Activated T-cell treated with anti-CD3 and anti-CD28 coated beads, Interleukin-2, amount 50 U/mL, for 72 hours (primary cell): Measurements from ENCODE around the gene SLC28A1. TPM values are rescaled to one million over a fixed set of nuclear protein-coding genes. Genes with fewer than 3 reads are reported as not detected.

Experiments
- ATAC-seq, 2 donors: fragments of 150-1000 bp; cut with Tn5 transposase; replicated peaks in 1 of 2; 2 replicates each; pipeline ENCODE4 v1.10.0; 2021; ENCODE audit warnings: moderate library complexity in 2 of 2, mild to moderate bottlenecking in 1 of 2
- DNase-seq, 2 donors: peaks; one replicate each; pipeline ENCODE4 v3.0.0; 2021 to 2022; ENCODE audit warnings: mixed read lengths in 1 of 2
- H3K27ac Mint-ChIP-seq: one replicate; pipeline ENCODE4 v1.8.0; 2022; ENCODE audit warnings: mild to moderate bottlenecking, moderate library complexity, mixed read lengths
- H3K27me3 Mint-ChIP-seq: one replicate; pipeline ENCODE4 v1.8.0; 2022; ENCODE audit warnings: low read depth, mixed read lengths
- H3K36me3 Mint-ChIP-seq, 2 donors: one replicate each; pipeline ENCODE4 v1.8.0; 2022; ENCODE audit warnings: mixed read lengths in 2 of 2, mild to moderate bottlenecking in 1 of 2; ENCODE audit not compliant: insufficient read depth in 2 of 2
- H3K4me1 Mint-ChIP-seq: one replicate; pipeline ENCODE4 v1.8.0; 2022; ENCODE audit warnings: low read depth, mixed read lengths
- H3K4me3 Mint-ChIP-seq, 2 donors: one replicate each; pipeline ENCODE4 v1.8.0; 2022; ENCODE audit warnings: mild to moderate bottlenecking in 2 of 2, mixed read lengths in 2 of 2, moderate library complexity in 2 of 2
- H3K9me3 Mint-ChIP-seq, 2 donors: one replicate each; pipeline ENCODE4 v1.8.0; 2022; ENCODE audit warnings: mixed read lengths in 2 of 2
- total RNA-seq, 2 donors: library from RNA; stranded (reverse); gene quantifications; one replicate each; pipeline ENCODE4 v1.2.3, GENCODE V29; 2022

SLC28A1 gene
- total RNA-seq, 2 donors from 2014 or later: not detected

- DNase-seq (no peak), ATAC-seq (no peak)
- Mint-ChIP-seq H3K36me3 (no peaks in the 10 kb centered on the region), H3K27me3 (no peaks in the 10 kb centered on the region), H3K9me3 (no peaks in the 10 kb centered on the region), H3K27ac (no peak overlapping the region), H3K4me1 (no peaks in the 10 kb centered on the region), H3K4me3 (no peak overlapping the region)
Measured at GRCh38 chr15:84881520-84881830, 3.0 kb upstream of the SLC28A1 start.

DNA sequence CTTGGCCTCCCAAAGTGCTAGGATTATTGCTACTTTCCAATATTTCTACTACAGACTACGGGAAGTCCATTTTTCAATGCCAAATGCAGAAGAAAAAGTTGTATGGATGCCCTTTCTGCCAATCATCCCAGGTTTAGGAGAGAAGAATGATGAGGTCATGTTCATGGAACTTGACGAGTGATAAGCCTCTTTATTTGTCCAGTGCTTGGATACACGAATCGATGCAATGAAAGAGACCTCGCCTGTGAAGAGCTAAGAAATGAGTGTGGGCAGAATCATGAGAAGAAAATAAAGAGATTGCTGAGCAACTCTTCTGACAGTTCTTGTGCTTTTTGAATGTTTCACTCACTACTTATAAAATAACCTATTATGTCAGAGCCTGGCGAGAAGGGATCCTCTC, 996 bp upstream of the SLC28A1 start:
- DNase-seq (no peak), ATAC-seq (no peak)
- no peaks in the 10 kb centered on the region for H3K4me1 Mint-ChIP-seq
- no peaks in the 10 kb centered on the region for H3K9me3 Mint-ChIP-seq
- no peak overlapping the region for H3K4me3 Mint-ChIP-seq
- no peak overlapping the region for H3K27ac Mint-ChIP-seq
- H3K27me3 Mint-ChIP-seq: no peaks in the 10 kb centered on the region
- no peaks in the 10 kb centered on the region for H3K36me3 Mint-ChIP-seq

GRCh38 chr15:84885801-84886200, 1.3 kb downstream of the SLC28A1 start:
- Mint-ChIP-seq H3K4me3 (no peak overlapping the region), H3K27me3 (peaks cover 4% of the 10 kb centered on the region), H3K27ac (no peak overlapping the region), H3K4me1 (no peaks in the 10 kb centered on the region), H3K36me3 (no peaks in the 10 kb centered on the region), H3K9me3 (no peaks in the 10 kb centered on the region)
- DNase-seq (no peak), ATAC-seq (no peak)

DNA sequence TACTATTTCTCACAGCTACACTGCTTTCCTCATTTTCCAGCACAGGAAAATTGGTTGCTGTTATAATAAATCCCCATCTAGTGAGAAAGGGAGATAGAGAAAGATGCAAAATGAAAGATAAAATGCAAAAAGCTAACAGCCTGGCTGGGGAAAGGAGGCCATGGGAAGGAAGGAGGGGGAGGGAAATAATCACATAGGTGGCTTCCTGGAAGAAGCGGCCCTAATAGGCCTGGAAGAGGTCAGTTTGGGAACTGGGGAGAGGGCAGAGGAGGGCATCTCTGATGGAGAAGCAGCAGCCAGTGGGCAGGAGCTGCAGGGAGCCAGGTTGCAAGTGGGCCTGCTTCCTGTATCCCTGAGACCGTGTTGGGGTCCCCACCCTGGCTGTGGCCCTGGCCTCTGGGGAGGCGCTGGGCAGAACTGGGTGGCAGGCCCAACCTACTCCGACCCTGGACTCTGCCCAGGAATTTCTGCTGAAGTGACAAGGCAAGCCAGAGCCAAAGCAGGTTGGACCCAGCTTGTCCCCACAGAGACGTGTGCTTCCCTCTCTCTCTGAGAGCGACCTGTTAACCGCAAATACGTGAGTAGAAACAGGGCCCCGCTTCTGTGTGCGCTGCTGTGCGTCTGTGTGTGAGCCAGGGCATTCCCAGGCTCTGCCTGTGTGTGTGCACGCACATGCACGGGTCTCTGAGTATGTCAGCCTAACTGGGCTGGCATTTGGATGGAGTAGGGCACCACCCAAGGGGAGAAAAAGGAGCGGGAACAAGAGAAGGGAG, 1.9 kb downstream of the SLC28A1 start:
- Mint-ChIP-seq H3K27ac (no peak overlapping the region), H3K4me1 (no peaks in the 10 kb centered on the region), H3K36me3 (no peaks in the 10 kb centered on the region), H3K27me3 (peaks cover 10% of the 10 kb centered on the region), H3K4me3 (no peak overlapping the region), H3K9me3 (no peaks in the 10 kb centered on the region)
- DNase-seq (no peak), ATAC-seq (no peak)

- Mint-ChIP-seq H3K27ac (no peak overlapping the region), H3K4me3 (no peak overlapping the region), H3K4me1 (no peaks in the 10 kb centered on the region), H3K36me3 (no peaks in the 10 kb centered on the region), H3K9me3 (no peaks in the 10 kb centered on the region), H3K27me3 (peaks cover 13% of the 10 kb centered on the region)
- DNase-seq: no peak
- no peak for ATAC-seq
Measured at GRCh38 chr15:84886984-84887299, 2.5 kb downstream of the SLC28A1 start.

DNA sequence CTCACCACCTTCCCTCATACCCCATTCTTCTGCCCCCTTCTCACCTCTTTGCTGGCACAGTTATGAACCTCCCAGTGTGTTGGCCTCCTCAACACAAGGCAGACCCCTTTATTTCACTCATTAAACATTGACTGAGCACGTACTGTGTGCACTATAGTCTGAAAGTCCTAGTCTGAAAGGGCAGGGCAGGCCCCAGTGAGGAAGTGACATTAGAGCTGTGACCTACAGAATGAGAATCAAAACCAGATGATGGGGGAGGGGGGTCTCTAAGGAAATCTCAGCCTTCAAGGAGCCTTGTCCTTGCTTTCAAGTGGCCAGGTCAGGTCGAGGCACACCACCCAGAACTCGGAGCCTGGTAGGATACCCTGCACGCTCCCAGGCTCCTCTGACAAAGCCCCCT, 3.5 kb downstream of the SLC28A1 start:
- Mint-ChIP-seq H3K36me3 (no peaks in the 10 kb centered on the region), H3K27me3 (peaks cover 13% of the 10 kb centered on the region), H3K4me1 (no peaks in the 10 kb centered on the region), H3K27ac (no peak overlapping the region), H3K9me3 (no peaks in the 10 kb centered on the region), H3K4me3 (no peak overlapping the region)
- DNase-seq: no peak
- ATAC-seq: no peak

DNA sequence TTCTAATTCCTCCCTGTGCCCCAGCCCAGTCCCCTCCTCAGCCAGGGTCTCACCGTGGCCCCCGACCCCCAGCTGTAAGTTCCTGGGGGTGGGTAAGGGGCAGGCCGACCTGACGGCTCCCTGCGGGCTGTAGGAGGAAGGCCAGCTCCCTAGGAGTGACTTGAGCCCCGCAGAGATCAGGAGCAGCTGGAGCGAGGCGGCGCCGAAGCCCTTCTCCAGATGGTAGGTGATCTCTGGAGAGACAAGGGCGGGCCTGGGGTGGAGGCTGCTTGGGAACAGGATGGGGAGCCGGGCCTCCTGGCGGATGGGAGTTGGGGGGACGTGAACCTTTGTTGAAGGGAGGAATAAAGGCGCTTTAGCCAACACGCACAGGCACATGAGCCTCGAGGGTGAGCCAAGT, 4.2 kb downstream of the SLC28A1 start:
- ATAC-seq (no peak), DNase-seq (no peak)
- Mint-ChIP-seq H3K27me3 (peaks cover 13% of the 10 kb centered on the region), H3K4me1 (no peaks in the 10 kb centered on the region), H3K27ac (no peak overlapping the region), H3K36me3 (no peaks in the 10 kb centered on the region), H3K4me3 (no peak overlapping the region), H3K9me3 (no peaks in the 10 kb centered on the region)

- Mint-ChIP-seq H3K9me3 (no peaks in the 10 kb centered on the region), H3K36me3 (no peaks in the 10 kb centered on the region), H3K27me3 (peaks cover 13% of the 10 kb centered on the region), H3K27ac (no peak overlapping the region), H3K4me3 (no peak overlapping the region), H3K4me1 (no peaks in the 10 kb centered on the region)
- ATAC-seq (no peak), DNase-seq (no peak)
Measured at GRCh38 chr15:84889313-84889990, 5.0 kb downstream of the SLC28A1 start.

DNA sequence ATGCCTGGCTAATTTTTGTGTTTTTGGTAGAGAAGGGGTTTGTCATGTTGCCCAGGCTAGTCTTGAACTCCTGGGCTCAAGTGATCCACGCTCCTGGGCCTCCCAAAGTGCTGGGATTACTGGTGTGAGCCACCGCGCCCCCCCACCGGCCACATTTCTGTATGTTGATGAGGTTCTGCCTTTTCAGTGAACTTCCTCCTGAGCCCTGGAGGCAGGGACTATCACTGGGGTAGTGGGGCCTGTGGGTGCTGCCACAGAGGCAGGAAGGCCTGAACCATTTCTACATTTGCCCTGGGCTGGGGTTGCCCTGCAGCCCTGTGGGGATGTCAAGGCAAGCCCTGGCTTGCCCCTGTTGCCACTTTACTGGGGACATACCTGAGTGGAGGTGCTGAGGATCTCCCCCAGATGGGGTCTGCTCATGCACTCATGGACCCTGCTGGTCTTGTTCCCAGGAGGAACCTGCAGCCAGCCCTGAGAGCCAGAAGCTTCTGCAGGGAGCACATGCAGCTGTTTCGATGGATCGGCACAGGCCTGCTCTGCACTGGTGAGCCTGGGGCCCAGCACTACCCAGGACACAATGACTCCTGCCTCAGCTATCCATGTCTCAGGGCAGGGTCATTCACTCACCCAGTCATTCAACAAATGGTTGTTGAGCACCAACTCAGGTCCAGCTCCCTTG, 5.7 kb downstream of the SLC28A1 start:
- Mint-ChIP-seq H3K27ac (no peak overlapping the region), H3K36me3 (no peaks in the 10 kb centered on the region), H3K27me3 (peaks cover 13% of the 10 kb centered on the region), H3K4me1 (no peaks in the 10 kb centered on the region), H3K4me3 (no peak overlapping the region), H3K9me3 (no peaks in the 10 kb centered on the region)
- DNase-seq (no peak), ATAC-seq (no peak)

DNA sequence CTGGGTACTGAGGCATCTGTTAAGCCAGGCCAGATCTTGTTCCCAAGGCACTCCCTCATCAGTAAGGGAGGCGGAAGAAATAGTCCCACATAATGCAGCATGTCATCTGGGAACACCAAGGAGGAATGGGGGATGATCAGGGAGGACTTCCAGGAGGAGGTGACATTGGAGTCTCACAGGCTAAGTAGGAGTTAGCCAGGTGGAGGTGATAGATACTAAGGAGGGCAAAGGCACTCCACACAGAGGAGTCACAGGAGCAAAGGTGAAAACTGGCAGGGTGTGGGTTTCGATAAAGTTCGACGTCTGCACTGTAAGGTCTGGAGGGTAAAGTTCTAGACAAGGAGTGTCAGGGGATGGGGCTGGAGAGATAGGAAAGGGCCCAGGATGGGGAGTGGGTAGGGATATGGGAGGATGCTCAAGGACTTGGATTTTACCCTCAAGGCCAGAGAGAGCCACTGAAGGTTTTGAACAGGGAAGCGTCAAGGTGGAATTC, 6.3 kb downstream of the SLC28A1 start:
- Mint-ChIP-seq H3K9me3 (no peaks in the 10 kb centered on the region), H3K4me1 (no peaks in the 10 kb centered on the region), H3K36me3 (no peaks in the 10 kb centered on the region), H3K27ac (no peak overlapping the region), H3K4me3 (no peak overlapping the region), H3K27me3 (peaks cover 13% of the 10 kb centered on the region)
- ATAC-seq (no peak), DNase-seq (no peak)

DNA sequence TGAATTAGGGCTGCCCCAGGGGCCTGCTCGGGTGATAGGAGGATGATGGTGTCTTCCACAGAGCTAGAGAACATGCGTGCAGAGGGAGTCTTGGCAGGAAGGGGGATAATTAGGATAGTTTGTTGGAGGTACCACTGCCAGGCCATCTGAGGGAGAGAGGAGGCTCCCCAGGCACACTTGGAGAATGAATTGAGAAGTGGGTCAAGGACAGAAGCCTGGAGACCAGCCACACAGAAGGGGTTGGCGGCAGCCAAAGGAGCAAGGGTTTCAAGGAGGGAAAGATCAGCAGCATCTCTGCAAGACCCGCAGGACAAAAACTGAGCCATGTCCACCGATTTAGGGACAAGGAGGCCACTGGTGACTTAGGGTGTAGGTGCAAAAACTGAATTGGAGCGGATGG, 6.9 kb downstream of the SLC28A1 start:
- no peak overlapping the region for H3K4me3 Mint-ChIP-seq
- H3K9me3 Mint-ChIP-seq: no peaks in the 10 kb centered on the region
- DNase-seq (no peak), ATAC-seq (no peak)
- no peak overlapping the region for H3K27ac Mint-ChIP-seq
- H3K27me3 Mint-ChIP-seq: peaks cover 13% of the 10 kb centered on the region
- H3K4me1 Mint-ChIP-seq: no peaks in the 10 kb centered on the region
- no peaks in the 10 kb centered on the region for H3K36me3 Mint-ChIP-seq

GRCh38 chr15:84892786-84893307, 8.4 kb downstream of the SLC28A1 start:
- Mint-ChIP-seq H3K27me3 (peaks cover 13% of the 10 kb centered on the region), H3K9me3 (no peaks in the 10 kb centered on the region), H3K27ac (no peak overlapping the region), H3K4me1 (no peaks in the 10 kb centered on the region), H3K36me3 (no peaks in the 10 kb centered on the region), H3K4me3 (no peak overlapping the region)
- DNase-seq (no peak), ATAC-seq (no peak)

DNA sequence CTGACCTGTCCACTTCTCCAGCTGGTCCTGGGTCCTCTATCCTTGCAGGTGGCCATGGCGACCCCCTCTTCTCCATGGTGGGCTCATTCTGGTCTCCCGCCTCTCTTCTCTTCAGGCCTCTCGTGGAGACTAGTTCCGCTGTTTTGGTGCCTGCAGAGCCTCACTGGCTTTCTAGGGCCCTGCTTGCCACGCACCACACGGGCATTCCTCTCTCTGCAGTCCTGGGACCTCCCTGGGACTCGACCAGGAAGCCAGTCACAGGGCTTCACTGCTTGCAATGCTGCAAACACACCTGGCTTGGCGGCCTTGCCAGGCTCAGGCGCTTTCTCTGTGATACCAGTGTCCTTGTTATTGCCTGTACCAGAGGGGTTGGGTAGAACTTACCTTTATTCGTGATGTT, 9.1 kb downstream of the SLC28A1 start:
- Mint-ChIP-seq H3K9me3 (no peaks in the 10 kb centered on the region), H3K27ac (no peak overlapping the region), H3K4me3 (no peak overlapping the region), H3K27me3 (peaks cover 16% of the 10 kb centered on the region), H3K4me1 (no peaks in the 10 kb centered on the region), H3K36me3 (no peaks in the 10 kb centered on the region)
- no peak for DNase-seq
- no peak for ATAC-seq
